ENCODE measurements around the gene PRDM12.

Gene PRDM12

DNA sequence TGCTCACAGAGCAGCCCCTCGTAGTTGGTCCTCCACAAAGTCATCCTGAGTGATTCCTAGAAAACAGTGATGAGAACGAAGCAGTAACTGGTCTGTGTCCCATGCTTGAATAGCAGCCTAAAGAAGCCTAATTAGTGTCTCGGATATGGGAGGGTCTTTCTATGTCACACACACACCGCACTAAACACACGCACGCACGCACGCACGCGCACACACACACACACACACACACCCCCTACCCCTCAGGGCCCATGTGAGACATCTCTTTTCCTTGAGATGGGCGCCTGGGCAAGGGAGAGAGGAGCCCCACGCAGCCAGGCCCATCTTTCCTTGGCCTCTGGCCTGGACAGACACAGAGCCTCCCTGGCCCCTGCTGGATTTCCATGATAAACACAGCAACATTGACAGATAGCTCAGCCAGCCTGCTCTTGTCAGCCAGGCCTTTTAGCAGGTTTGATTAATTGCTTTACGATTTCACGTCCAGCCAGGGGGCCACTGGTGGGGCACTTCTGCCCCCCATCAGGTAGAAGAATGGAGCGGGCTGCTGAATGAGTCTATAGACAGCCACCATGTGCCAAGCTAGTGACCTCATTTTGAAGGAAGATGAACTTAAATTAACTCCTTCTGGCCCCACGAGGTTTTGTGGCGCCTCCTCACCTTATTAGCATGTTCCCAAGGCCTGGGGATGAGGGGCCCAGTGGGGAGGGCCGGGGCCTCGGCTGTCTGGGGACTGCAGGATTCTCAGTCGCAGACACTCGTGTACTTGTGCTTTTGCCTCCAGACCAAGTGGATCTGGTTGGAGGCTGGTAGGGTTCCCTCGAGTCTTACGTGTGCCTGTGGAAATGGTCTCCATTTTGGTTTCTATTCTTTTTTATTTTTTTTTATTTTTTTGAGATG lies 36.2 kb upstream of the PRDM12 start:
- ChIA-PET CTCF (interaction anchor here (0.6 kb wide), 1 partner anchor 25 kb away, joined by 3 read pairs; no protein-coding TSS in a partner anchor), POLR2A (no interaction called here)
- TF ChIP-seq, protein P1, sequence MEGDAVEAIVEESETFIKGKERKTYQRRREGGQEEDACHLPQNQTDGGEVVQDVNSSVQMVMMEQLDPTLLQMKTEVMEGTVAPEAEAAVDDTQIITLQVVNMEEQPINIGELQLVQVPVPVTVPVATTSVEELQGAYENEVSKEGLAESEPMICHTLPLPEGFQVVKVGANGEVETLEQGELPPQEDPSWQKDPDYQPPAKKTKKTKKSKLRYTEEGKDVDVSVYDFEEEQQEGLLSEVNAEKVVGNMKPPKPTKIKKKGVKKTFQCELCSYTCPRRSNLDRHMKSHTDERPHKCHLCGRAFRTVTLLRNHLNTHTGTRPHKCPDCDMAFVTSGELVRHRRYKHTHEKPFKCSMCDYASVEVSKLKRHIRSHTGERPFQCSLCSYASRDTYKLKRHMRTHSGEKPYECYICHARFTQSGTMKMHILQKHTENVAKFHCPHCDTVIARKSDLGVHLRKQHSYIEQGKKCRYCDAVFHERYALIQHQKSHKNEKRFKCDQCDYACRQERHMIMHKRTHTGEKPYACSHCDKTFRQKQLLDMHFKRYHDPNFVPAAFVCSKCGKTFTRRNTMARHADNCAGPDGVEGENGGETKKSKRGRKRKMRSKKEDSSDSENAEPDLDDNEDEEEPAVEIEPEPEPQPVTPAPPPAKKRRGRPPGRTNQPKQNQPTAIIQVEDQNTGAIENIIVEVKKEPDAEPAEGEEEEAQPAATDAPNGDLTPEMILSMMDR (IDR thresholded peaks at IDR 0.05; ENCODE audit: insufficient read depth, low read length, missing control alignments), result no peak
- no peak overlapping the region for H3K4me3 ChIP-seq (ENCODE audit: low read depth, low read length)
- DNase-seq (ENCODE audit: low read depth, low spot score), result no peak

DNA sequence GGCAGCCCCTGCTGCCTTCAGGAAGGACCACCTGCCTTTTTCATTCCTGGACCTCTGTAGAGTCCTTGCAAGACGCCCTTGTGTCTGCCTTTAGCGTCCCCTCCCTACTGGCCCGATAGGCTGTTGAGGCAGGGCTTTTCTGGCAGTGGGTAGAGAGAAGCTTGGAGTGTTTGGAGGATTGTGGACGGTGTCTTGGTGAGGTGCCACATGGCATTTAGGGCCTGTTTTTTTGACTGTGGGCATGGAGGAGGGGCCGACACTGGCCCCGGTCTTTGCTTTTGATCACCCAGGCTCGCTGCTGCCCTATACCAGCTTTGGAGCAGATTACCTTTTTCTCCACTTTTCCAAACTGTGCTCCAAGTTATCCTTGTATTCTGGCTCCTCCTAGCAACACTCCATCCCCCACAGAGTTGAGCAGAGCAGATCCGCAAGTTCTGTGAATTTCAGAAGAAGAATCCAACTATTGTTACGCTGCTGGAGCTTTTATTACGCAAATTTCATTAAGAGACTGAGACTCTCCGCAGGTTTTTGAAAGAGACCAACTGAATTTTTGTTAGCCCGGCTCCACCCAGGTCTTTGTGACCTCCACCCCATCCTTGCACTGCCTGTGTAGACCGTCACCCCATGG lies 34.8 kb upstream of the PRDM12 start:
- no peak overlapping the region for H3K4me3 ChIP-seq (ENCODE audit: low read depth, low read length)
- TF ChIP-seq, protein P1 (IDR thresholded peaks at IDR 0.05; ENCODE audit: insufficient read depth, low read length, missing control alignments), result no peak
- ChIA-PET POLR2A (no interaction called here), CTCF (no interaction called here)
- no peak for DNase-seq (ENCODE audit: low read depth, low spot score)

DNA sequence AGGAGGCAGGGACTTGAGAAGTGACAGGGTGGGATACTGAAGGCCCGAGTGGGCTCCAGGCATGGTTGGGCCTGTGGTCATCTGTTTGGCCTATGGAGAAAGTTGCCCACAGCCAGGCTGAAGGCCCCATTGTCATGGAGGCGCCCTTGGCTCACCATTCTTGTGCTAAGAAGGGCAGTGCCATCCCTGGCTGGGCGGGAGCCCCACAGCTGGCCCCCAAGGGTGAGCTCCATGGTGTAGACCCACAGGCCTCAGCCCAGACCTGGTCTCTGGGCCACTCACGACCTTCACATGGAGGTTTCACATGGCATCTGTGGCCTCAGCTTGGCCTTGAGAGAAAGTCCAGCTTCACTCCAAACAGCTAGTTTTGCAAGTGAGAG lies 34.3 kb upstream of the PRDM12 start:
- TF ChIP-seq, protein P1 (IDR thresholded peaks at IDR 0.05; ENCODE audit: insufficient read depth, low read length, missing control alignments), result no peak
- CTCF ChIA-PET, result no interaction called here
- DNase-seq (ENCODE audit: low read depth, low spot score), result no peak
- POLR2A ChIA-PET, result no interaction called here
- no peak overlapping the region for H3K4me3 ChIP-seq (ENCODE audit: low read depth, low read length)

DNA sequence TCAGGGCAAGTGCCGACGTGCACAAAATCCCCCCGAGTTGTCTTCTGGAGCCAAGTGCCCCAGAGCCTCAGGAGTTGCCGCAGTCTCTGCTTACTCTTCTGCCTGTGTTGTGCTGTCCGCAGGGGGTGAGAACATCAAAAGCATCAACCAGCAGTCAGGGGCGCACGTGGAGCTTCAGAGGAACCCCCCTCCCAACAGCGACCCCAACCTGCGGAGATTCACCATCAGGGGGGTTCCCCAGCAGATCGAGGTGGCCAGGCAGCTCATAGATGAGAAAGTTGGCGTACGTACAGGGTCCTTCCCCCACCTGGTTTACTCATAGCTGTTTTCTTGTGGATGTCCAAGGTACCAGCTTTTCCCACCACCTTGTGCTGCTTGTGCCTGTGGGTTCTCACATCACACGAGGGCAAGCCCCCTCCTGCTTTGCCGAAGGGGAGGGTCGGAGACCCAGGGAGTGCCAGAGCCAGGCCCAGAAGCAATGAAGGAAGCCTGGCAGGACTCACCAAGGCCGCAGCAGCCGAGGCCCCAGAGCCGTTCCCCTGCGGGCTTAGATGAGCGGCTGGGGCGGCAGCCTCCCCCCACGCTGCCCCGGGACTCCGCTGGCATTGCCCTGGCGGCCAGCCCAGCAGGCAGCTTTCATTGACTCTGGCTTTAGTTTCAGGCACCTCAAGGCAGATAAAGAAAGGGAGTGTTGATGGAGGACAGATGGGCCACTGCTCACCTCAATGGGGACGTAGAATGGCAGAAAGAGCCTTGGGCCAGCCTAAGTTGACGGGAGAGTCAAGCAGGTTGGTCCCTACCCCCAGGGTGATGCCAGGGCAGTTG lies 33.7 kb upstream of the PRDM12 start:
- TF ChIP-seq, protein P1 (IDR thresholded peaks at IDR 0.05; ENCODE audit: insufficient read depth, low read length, missing control alignments), result no peak
- H3K4me3 ChIP-seq (ENCODE audit: low read depth, low read length), result no peak overlapping the region
- DNase-seq (ENCODE audit: low read depth, low spot score), result no peak
- ChIA-PET POLR2A (no interaction called here), CTCF (no interaction called here)

DNA sequence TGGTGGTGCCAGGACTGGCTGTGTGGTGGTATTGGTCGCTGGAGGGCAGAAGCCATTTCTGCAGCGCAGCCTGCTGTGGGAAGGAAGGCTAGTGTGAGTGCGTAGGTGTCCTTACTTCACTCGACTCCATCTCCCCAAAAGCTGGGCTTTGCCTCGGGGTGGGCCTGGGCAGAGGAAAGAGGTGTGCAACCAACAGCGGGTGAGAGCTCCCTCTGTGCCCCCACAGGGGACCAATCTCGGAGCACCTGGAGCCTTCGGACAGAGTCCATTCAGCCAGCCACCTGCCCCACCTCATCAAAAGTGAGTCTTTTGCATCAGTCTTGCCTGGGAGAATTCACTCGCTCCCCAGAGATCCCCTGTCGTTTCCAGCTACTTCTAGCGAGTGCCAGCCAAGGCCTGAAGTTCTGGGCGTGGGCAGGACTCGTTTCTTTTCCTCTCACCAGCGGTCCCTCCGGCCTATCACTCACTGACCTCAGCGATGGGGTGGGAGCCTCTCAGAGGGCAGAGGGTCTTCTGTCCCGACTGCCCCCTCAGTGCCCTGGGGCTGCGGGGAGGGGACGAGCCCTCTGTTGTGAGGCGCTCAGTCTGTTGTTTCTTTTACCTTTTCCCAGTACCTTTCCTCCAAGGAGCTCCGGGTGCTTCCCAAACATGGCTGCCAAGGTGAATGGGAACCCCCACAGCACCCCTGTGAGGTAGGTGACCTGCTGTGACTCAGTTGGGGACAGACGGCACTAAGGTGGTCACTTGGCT lies 32.9 kb upstream of the PRDM12 start:
- ChIA-PET POLR2A (no interaction called here), CTCF (no interaction called here)
- H3K4me3 ChIP-seq (ENCODE audit: low read depth, low read length), result no peak overlapping the region
- TF ChIP-seq, protein P1 (IDR thresholded peaks at IDR 0.05; ENCODE audit: insufficient read depth, low read length, missing control alignments), result no peak
- no peak for DNase-seq (ENCODE audit: low read depth, low spot score)
